ENCODE results near the gene GGA2. TPM values are rescaled to one million over a fixed set of nuclear protein-coding genes. Genes with fewer than 3 reads are reported as not detected.
"Not testable (repeated sequence)": the region's sequence is repeated elsewhere in the genome, so short reads cannot be mapped to it uniquely, and the experiment has no call there.

The GGA2 gene
- total and polyA plus RNA-seq, 8 donors: 42.4 to 93.3 (median 67.0) TPM

- WGBS, 2 donors: 50 to 77% methylated on average over 1 of the region's 1 CpG
- Histone ChIP-seq H3K36me3 (peaks cover 0 to 33% (median 24%) of the 10 kb centered on the region in 3 donors), H3K4me3 (no peak overlapping the region), H3K9me3 (no peaks in the 10 kb centered on the region), H3K27me3 (no peaks in the 10 kb centered on the region), H3K27ac (no peak overlapping the region), H3K4me1 (peaks cover 5 to 7% (median 6%) of the 10 kb centered on the region in 3 donors)
- DNase-seq (no peak), ATAC-seq (no peak), FAIRE-seq (no peak)
- intact Hi-C loops (cut with DNase I): loop anchor here in 1 of 3 donors (10.0 kb wide), 1 partner anchor 91 kb away; the partner anchor contains the start of genes EARS2 and UBFD1
- TF ChIP-seq CTCF (IDR thresholded peaks at IDR 0.05): no peak
Measured at GRCh38 chr16:23464196-23464595, 46.1 kb downstream of the GGA2 start.

GRCh38 chr16:23462994-23463393 lies 47.3 kb downstream of the GGA2 start:
- WGBS, 2 donors: 14% methylated on average over 5 of the region's 6 CpGs
- peaks cover 0 to 21% (median 14%) of the 10 kb centered on the region in 3 donors for H3K36me3 ChIP-seq
- not testable (repeated sequence) for H3K9me3 ChIP-seq, FAIRE-seq, H3K27me3 ChIP-seq, H3K4me1 ChIP-seq, H3K4me3 ChIP-seq
- intact Hi-C loops (cut with DNase I): loop anchor here in 1 of 3 donors (10.0 kb wide), 1 partner anchor 92 kb away; the partner anchor contains the start of genes EARS2 and UBFD1
- peak overlapping the region in 2 of 4 donors; percentile 12 to 44 for H3K27ac ChIP-seq
- ATAC-seq (peak; percentile 73 to 90 (median 84)), DNase-seq (peak; percentile 78 to 93 (median 86))

GRCh38 chr16:23453338-23454052 lies 56.8 kb downstream of the GGA2 start:
- intact Hi-C loops (cut with DNase I): no loop called here
- FAIRE-seq (no peak), ATAC-seq (peak; percentile 7 to 32 (median 23)), DNase-seq (no peak)
- H3K4me3 ChIP-seq: peak overlapping the region; percentile 55 to 92 (median 71)
- no peaks in the 10 kb centered on the region for H3K27me3 ChIP-seq
- TF ChIP-seq CTCF (IDR thresholded peaks at IDR 0.05): no peak
- no peaks in the 10 kb centered on the region for H3K36me3 ChIP-seq
- H3K27ac ChIP-seq: peak overlapping the region in 2 of 4 donors; percentile 35 to 65
- WGBS, 2 donors: 46 to 48% methylated on average over 37 of the region's 37 CpGs
- peaks cover 0 to 19% (median 7%) of the 10 kb centered on the region in 3 donors for H3K4me1 ChIP-seq
- H3K9me3 ChIP-seq: no peaks in the 10 kb centered on the region

- TF ChIP-seq CTCF (IDR thresholded peaks at IDR 0.05): no peak
- Histone ChIP-seq H3K4me1 (peaks cover 0 to 19% (median 7%) of the 10 kb centered on the region in 3 donors), H3K36me3 (no peaks in the 10 kb centered on the region), H3K27me3 (no peaks in the 10 kb centered on the region), H3K4me3 (peak within 1 kb of the TSS; percentile 55 to 92 (median 71)), H3K27ac (peak within 1 kb of the TSS; percentile 35 to 79 (median 60)), H3K9me3 (no peaks in the 10 kb centered on the region)
- DNase-seq (peak; percentile 84 to 94 (median 88)), FAIRE-seq (no peak), ATAC-seq (peak; percentile 94 to 98 (median 96))
- WGBS, 2 donors: 0 to 1% methylated on average over 57 of the region's 57 CpGs
- intact Hi-C loops (cut with DNase I): no loop called here
Measured at GRCh38 chr16:23452572-23453337, 57.5 kb downstream of the GGA2 start, which contains the start of gene COG7. COG7 (minus strand) TSS chr16:23453189; CDS start chr16:23452994, 195 bp downstream.

GRCh38 chr16:23452221-23452571 lies 58.1 kb downstream of the GGA2 start:
- no peak for FAIRE-seq
- peak overlapping the region; percentile 55 to 92 (median 71) for H3K4me3 ChIP-seq
- H3K27me3 ChIP-seq: no peaks in the 10 kb centered on the region
- H3K4me1 ChIP-seq: peaks cover 0 to 19% (median 7%) of the 10 kb centered on the region in 3 donors
- H3K36me3 ChIP-seq: no peaks in the 10 kb centered on the region
- no peak for DNase-seq
- intact Hi-C loops (cut with DNase I): no loop called here
- peak; percentile 2 to 15 (median 6) for ATAC-seq
- H3K27ac ChIP-seq: peak overlapping the region in 2 of 4 donors; percentile 65 to 79
- no peak for TF ChIP-seq CTCF (IDR thresholded peaks at IDR 0.05)
- 2 to 4% methylated on average over 10 of the region's 10 CpGs for WGBS, 2 donors
- no peaks in the 10 kb centered on the region for H3K9me3 ChIP-seq

Data from pancreas (tissue), 10 donors.